Superior temporal gyrus (tissue), 1 donor: ENCODE measurements around the gene SLC12A6.

ENCODE experiments used
- DNase-seq: peaks from one replicate; pipeline ENCODE4 v3.0.0-alpha.2; 2016; ENCODE audit errors: extremely low spot score

Gene SLC12A6

GRCh38 chr15:34330279-34330678 lies 7.3 kb downstream of the SLC12A6 start:
- DNase-seq: no peak

- no peak for DNase-seq
Observed at GRCh38 chr15:34329006-34329405, 8.6 kb downstream of the SLC12A6 start.

- no peak for DNase-seq
Observed at GRCh38 chr15:34327906-34328305, 9.7 kb downstream of the SLC12A6 start.

- no peak for DNase-seq
Observed at GRCh38 chr15:34325368-34325767, 12.2 kb downstream of the SLC12A6 start.

GRCh38 chr15:34324933-34325332 lies 12.6 kb downstream of the SLC12A6 start:
- no peak for DNase-seq

GRCh38 chr15:34323217-34323616 lies 14.4 kb downstream of the SLC12A6 start:
- DNase-seq: no peak

GRCh38 chr15:34318277-34319079 lies 19.1 kb downstream of the SLC12A6 start:
- peak; percentile 31 for DNase-seq

- no peak for DNase-seq
Observed at GRCh38 chr15:34314491-34315490, 22.8 kb downstream of the SLC12A6 start.

- no peak for DNase-seq
Observed at GRCh38 chr15:34311563-34311962, 26.0 kb downstream of the SLC12A6 start.

- no peak for DNase-seq
Observed at GRCh38 chr15:34304613-34305012, 33.0 kb downstream of the SLC12A6 start.

- DNase-seq: no peak
Observed at GRCh38 chr15:34301058-34301457, 36.5 kb downstream of the SLC12A6 start.

- no peak for DNase-seq
Observed at GRCh38 chr15:34297059-34297458, 40.5 kb downstream of the SLC12A6 start.

- no peak for DNase-seq
Observed at GRCh38 chr15:34292621-34293020, 45.0 kb downstream of the SLC12A6 start.

GRCh38 chr15:34284937-34285336 lies 52.6 kb downstream of the SLC12A6 start:
- DNase-seq: no peak

- DNase-seq: no peak
Observed at GRCh38 chr15:34282384-34282783, 55.2 kb downstream of the SLC12A6 start.

- no peak for DNase-seq
Observed at GRCh38 chr15:34280193-34280592, 57.4 kb downstream of the SLC12A6 start.

- DNase-seq: no peak
Observed at GRCh38 chr15:34279368-34279767, 58.2 kb downstream of the SLC12A6 start.

GRCh38 chr15:34275721-34276120 lies 61.9 kb downstream of the SLC12A6 start:
- DNase-seq: no peak

GRCh38 chr15:34275154-34275553 lies 62.4 kb downstream of the SLC12A6 start:
- no peak for DNase-seq

GRCh38 chr15:34271493-34271892 lies 66.1 kb downstream of the SLC12A6 start:
- DNase-seq: no peak

GRCh38 chr15:34266751-34267150 lies 70.8 kb downstream of the SLC12A6 start:
- no peak for DNase-seq

- DNase-seq: no peak
Observed at GRCh38 chr15:34264076-34264475, 73.5 kb downstream of the SLC12A6 start.

- DNase-seq: no peak
Observed at GRCh38 chr15:34262362-34262761, 75.2 kb downstream of the SLC12A6 start.
